Measurements from ENCODE around the gene IVNS1ABP. TPM values are rescaled to one million over a fixed set of nuclear protein-coding genes. Genes with fewer than 3 reads are reported as not detected.

Gene IVNS1ABP
- total and polyA plus RNA-seq, 2 of the 13 experiments (the other 11 are each of a cell fraction or from before 2014, with no cell fraction given): 49.1 to 51.7 TPM

- Histone ChIP-seq H3K4me2 (ENCODE audit: low read depth, low read length) (no peak overlapping the region), H3K79me2 (ENCODE audit: insufficient read depth, low read length) (no peaks in the 10 kb centered on the region), H3K4me1 (ENCODE audit: insufficient read depth, low read length) (no peaks in the 10 kb centered on the region), H3K27me3 (ENCODE audit: control insufficient read depth in 1 of 2, insufficient read depth in 2 of 2, low read length in 2 of 2) (no peaks in the 10 kb centered on the region), H2AFZ (ENCODE audit: low read length) (no peak overlapping the region), H3K4me3 (replicated peaks in 1 of 3; ENCODE audit: insufficient read depth in 1 of 3, low read depth in 2 of 3, low read length in 3 of 3) (no peak overlapping the region), H3K9ac (ENCODE audit: insufficient read depth, low read depth, low read length) (no peak overlapping the region), H3K27ac (ENCODE audit: extremely low read length, insufficient read depth, low read length) (no peak overlapping the region), H3K9me3 (ENCODE audit: low read length) (no peaks in the 10 kb centered on the region), H4K20me1 (ENCODE audit: insufficient read depth, low read length) (no peaks in the 10 kb centered on the region), H3K36me3 (replicated peaks in 1 of 2; ENCODE audit: control insufficient read depth in 1 of 2, insufficient read depth in 2 of 2, low read length in 2 of 2) (no peaks in the 10 kb centered on the region)
- BruUV-seq (replicated peaks): no TSS peak
- CTCF ChIA-PET (ENCODE audit: low intra/inter-chr PET ratio, low total read pairs): no interaction called here
- in situ Hi-C loops (cut with HindIII; ENCODE audit: extremely low pct_ligation_motif_present, low pct_unique_long_range_greater_than_20kb) (no loop called here), intact Hi-C loops (cut with micrococcal nuclease; ENCODE audit: unreplicated experiment) (no loop called here)
- no peak for FAIRE-seq
- no peak for ATAC-seq
- TF ChIP-seq ZNF17 (CRISPR knock-in tag; IDR thresholded peaks at IDR 0.05): no peak
- POLR2A ChIA-PET: no interaction called here
- DNase-seq (ENCODE audit: low spot score): no peak
- 46% methylated on average over 4 of the region's 4 CpGs for WGBS (ENCODE audit: low lambda C conversion rate)
These were observed 17.1 kb upstream of the IVNS1ABP start for GRCh38 chr1:185334182-185334581.

- FAIRE-seq (no peak), ATAC-seq (no peak), DNase-seq (ENCODE audit: low spot score) (no peak)
- CTCF ChIA-PET (ENCODE audit: low intra/inter-chr PET ratio, low total read pairs): no interaction called here
- Histone ChIP-seq H3K4me2 (ENCODE audit: low read depth, low read length) (no peak overlapping the region), H2AFZ (ENCODE audit: low read length) (no peak overlapping the region), H3K36me3 (replicated peaks in 1 of 2; ENCODE audit: control insufficient read depth in 1 of 2, insufficient read depth in 2 of 2, low read length in 2 of 2) (no peaks in the 10 kb centered on the region), H3K4me3 (replicated peaks in 1 of 3; ENCODE audit: insufficient read depth in 1 of 3, low read depth in 2 of 3, low read length in 3 of 3) (no peak overlapping the region), H3K79me2 (ENCODE audit: insufficient read depth, low read length) (no peaks in the 10 kb centered on the region), H4K20me1 (ENCODE audit: insufficient read depth, low read length) (no peaks in the 10 kb centered on the region), H3K9me3 (ENCODE audit: low read length) (no peaks in the 10 kb centered on the region), H3K4me1 (ENCODE audit: insufficient read depth, low read length) (peaks cover 29% of the 10 kb centered on the region), H3K27ac (ENCODE audit: extremely low read length, insufficient read depth, low read length) (no peak overlapping the region), H3K9ac (ENCODE audit: insufficient read depth, low read depth, low read length) (no peak overlapping the region), H3K27me3 (ENCODE audit: control insufficient read depth in 1 of 2, insufficient read depth in 2 of 2, low read length in 2 of 2) (no peaks in the 10 kb centered on the region)
- POLR2A ChIA-PET: no interaction called here
- in situ Hi-C loops (cut with HindIII; ENCODE audit: extremely low pct_ligation_motif_present, low pct_unique_long_range_greater_than_20kb) (no loop called here), intact Hi-C loops (cut with micrococcal nuclease; ENCODE audit: unreplicated experiment) (no loop called here)
- no TSS peak for BruUV-seq (replicated peaks)
- WGBS (ENCODE audit: low lambda C conversion rate): 95% methylated on average over 4 of the region's 4 CpGs
- TF ChIP-seq ZNF713 (CRISPR knock-in tag; IDR thresholded peaks at IDR 0.05) (no peak), TOPORS (CRISPR knock-in tag; IDR thresholded peaks at IDR 0.05) (no peak), SUZ12 (IDR thresholded peaks at IDR 0.05; ENCODE audit: low read depth, low read length) (no peak), ZNF33B (CRISPR knock-in tag; IDR thresholded peaks at IDR 0.05) (no peak), ZNF33A (CRISPR knock-in tag; IDR thresholded peaks at IDR 0.05; ENCODE audit: borderline replicate concordance) (no peak), ZFP37 (CRISPR knock-in tag; IDR thresholded peaks at IDR 0.05; ENCODE audit: borderline replicate concordance) (no peak), FOXA1 (IDR thresholded peaks at IDR 0.05) (no peak), FOXA1 (CRISPR knock-in tag; IDR thresholded peaks at IDR 0.05) (no peak), PHF21A (CRISPR knock-in tag; IDR thresholded peaks at IDR 0.05) (no peak), ZMAT3 (CRISPR knock-in tag; conservative IDR thresholded peaks at IDR 0.05) (no peak), ATRX (CRISPR knock-in tag; IDR thresholded peaks at IDR 0.05; ENCODE audit: borderline replicate concordance) (no peak), MYC (CRISPR knock-in tag; IDR thresholded peaks at IDR 0.05; ENCODE audit: borderline replicate concordance) (no peak), KMT2A (CRISPR knock-in tag; IDR thresholded peaks at IDR 0.05) (no peak)
- TF ChIP-seq, protein P1, sequence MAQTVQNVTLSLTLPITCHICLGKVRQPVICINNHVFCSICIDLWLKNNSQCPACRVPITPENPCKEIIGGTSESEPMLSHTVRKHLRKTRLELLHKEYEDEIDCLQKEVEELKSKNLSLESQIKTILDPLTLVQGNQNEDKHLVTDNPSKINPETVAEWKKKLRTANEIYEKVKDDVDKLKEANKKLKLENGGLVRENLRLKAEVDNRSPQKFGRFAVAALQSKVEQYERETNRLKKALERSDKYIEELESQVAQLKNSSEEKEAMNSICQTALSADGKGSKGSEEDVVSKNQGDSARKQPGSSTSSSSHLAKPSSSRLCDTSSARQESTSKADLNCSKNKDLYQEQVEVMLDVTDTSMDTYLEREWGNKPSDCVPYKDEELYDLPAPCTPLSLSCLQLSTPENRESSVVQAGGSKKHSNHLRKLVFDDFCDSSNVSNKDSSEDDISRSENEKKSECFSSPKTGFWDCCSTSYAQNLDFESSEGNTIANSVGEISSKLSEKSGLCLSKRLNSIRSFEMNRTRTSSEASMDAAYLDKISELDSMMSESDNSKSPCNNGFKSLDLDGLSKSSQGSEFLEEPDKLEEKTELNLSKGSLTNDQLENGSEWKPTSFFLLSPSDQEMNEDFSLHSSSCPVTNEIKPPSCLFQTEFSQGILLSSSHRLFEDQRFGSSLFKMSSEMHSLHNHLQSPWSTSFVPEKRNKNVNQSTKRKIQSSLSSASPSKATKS (CRISPR knock-in tag; IDR thresholded peaks at IDR 0.05): no peak
- TF ChIP-seq, protein P2, sequence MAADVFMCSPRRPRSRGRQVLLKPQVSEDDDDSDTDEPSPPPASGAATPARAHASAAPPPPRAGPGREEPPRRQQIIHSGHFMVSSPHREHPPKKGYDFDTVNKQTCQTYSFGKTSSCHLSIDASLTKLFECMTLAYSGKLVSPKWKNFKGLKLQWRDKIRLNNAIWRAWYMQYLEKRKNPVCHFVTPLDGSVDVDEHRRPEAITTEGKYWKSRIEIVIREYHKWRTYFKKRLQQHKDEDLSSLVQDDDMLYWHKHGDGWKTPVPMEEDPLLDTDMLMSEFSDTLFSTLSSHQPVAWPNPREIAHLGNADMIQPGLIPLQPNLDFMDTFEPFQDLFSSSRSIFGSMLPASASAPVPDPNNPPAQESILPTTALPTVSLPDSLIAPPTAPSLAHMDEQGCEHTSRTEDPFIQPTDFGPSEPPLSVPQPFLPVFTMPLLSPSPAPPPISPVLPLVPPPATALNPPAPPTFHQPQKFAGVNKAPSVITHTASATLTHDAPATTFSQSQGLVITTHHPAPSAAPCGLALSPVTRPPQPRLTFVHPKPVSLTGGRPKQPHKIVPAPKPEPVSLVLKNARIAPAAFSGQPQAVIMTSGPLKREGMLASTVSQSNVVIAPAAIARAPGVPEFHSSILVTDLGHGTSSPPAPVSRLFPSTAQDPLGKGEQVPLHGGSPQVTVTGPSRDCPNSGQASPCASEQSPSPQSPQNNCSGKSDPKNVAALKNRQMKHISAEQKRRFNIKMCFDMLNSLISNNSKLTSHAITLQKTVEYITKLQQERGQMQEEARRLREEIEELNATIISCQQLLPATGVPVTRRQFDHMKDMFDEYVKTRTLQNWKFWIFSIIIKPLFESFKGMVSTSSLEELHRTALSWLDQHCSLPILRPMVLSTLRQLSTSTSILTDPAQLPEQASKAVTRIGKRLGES (CRISPR knock-in tag; IDR thresholded peaks at IDR 0.05; ENCODE audit: borderline replicate concordance): no peak
These were observed 11.2 kb upstream of the IVNS1ABP start for GRCh38 chr1:185328255-185328654.

Data from HepG2 (cell line).